GM21447 (cell line): ENCODE results near the gene MRPS27.
A peak's percentile ranks its signal among the peaks of the same experiment; 100 is the strongest.

Experiments
- ATAC-seq: cut with Tn5 transposase; IDR thresholded peaks from one replicate; pipeline ENCODE4 v1.9.1; 2021; ENCODE audit not compliant: unreplicated experiment

The MRPS27 gene

DNA sequence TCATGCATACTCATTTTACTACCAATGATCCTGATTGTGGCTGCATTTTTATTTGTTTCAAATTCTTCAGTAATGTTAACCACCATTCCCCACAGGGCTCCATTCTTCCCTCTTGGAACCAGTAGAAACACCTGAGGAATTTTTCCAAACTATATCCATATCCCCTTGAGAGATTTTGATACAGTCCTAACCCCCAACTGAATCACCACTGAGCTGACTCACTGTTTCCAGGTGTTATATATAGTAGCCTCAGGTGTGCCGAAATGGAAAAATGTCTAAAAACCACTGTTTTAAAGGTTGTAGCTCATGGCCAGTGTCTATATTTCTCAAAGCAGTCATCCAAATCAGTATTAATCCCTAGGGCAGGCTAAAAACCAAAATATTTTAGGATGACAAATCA, 85.2 kb downstream of the MRPS27 start:
- ATAC-seq, result no peak

DNA sequence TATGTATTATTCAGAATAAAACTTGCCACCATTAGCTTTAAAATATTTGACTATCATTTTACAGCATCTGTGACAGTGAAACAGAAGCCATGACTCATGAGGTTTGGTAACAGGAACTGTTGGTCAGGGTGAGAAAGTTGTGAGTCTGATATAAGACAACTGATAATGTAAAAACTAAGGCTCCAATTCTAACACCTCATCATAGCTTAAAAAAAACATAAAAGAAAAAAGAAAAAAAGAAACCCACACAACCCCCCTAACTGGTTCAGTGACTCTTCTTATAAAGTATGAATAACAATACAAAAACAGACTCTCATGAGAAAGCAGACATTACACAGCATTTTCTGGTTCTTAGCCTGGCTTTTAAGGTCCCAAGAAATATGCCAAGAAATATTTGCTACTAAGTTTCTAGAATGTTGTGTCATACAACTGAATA, 85.8 kb downstream of the MRPS27 start:
- ATAC-seq, result peak; percentile 87

- ATAC-seq, result no peak
Observed at GRCh38 chr5:72233835-72234234, 86.2 kb downstream of the MRPS27 start.

GRCh38 chr5:72232838-72233237, 87.2 kb downstream of the MRPS27 start:
- ATAC-seq, result no peak

DNA sequence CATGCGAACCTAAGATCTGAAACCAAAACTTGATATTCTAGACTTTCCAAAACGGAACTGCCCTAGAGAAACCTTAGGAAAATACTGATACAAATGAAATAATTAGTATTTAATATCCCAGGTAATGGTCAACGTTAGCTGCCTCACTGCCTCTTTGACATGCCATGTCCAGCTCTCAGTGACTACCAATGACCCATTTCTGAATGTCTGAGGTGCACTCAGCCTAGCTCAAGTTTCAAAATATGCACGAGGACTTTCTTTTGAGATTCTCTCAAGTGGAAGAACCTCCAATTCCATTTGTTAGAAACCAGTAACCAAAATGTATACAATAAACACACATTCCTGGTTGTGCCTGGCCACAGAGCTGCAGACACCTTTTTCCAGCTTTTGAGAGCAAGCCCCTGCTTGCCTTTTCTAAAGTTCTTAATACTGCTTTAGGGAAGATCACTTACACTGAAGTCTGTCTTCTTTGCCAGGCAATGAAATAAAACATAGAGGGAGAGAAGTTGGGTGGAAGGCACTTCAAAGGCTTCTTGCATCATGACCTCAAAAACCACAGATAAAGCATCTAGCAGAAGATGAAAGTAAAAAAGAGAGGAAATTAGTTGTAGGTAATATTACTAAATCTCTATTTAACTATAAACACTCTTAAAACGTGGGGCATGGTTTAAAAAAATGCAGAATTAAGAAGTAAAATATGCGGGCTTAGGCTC, 87.9 kb downstream of the MRPS27 start:
- no peak for ATAC-seq

DNA sequence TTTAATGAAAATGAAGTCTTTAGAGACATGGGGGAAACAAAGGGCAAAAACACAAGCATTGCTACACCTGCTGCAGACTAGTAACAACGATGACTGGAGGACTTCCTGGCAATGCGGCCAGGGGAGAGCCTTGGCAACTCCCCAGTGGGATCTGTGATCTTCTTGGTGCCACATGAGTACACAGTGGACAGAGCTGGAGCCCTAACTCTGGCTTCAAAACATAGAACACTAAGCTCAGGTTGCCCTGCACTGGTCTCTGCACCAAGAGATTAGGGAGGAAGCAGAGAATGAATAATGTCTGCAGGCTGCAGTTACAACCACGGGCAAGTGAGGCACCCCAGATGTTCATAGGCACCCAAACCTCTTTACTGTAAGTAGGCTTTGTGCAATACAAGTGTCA, 91.1 kb downstream of the MRPS27 start:
- no peak for ATAC-seq

- no peak for ATAC-seq
Observed at GRCh38 chr5:72226950-72227349, 93.1 kb downstream of the MRPS27 start.

DNA sequence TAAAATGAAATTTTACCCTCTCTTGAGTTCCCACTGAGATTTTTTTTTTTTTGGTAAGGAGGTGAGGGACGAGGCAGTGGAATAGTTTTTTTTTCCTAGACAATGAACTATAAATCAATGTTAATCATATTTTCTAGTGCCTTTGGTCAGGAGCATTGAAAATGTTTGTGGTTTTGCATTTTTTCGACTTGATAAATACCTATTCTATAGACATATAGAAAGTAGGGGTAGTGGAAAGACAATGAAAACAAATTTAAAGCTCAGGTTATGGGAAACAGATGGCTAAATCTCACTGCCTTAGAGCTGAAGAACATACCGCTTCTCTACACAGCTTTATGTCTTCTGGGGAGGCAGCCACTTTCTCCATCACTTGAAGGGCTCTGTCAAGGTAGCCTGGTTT, 94.3 kb downstream of the MRPS27 start:
- ATAC-seq, result no peak

DNA sequence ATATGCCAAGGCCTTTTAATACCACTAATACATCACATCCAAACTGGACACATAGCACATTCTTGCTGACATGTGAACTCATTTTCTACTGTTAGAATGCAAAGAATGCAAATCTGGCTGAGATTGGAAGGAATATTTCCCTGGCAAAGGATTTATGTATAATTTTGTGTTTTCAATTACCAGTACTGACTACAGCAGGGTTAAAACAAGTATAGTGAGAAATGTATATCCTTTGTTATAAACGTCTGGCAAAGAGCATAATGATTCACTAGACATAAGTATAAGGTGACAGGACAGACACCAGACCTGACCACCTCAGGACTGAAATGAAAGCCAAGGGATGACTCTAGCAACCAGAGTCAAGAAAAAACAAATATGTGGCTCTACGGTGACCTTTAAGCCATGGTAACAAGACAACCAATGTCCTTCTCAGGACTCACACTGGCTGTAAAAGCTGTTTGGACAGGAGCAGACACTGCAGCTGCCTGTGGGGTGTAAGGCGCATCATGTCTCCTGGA, 95.0 kb downstream of the MRPS27 start:
- no peak for ATAC-seq

GRCh38 chr5:72223371-72223770, 96.7 kb downstream of the MRPS27 start:
- ATAC-seq, result no peak

DNA sequence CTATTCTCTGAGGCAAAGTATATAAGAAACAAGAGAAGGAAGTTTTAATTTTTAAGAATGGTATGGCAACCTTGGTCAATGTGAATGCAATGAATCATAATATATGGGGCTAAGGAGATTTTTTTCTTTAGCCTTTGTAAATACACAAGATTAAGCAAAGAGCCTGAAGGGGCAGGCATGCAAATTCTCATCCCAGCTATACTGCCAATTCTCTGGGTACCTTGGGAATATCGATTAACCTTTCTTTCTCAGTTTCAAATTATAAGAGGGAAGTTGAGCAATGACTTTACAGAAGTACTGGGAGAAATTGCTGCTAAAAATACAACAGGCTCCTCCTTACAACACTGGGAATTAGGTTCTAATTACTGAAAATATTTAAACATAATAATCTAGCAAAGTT, 97.5 kb downstream of the MRPS27 start:
- no peak for ATAC-seq

- ATAC-seq, result no peak
Observed at GRCh38 chr5:72221541-72221940, 98.5 kb downstream of the MRPS27 start.

DNA sequence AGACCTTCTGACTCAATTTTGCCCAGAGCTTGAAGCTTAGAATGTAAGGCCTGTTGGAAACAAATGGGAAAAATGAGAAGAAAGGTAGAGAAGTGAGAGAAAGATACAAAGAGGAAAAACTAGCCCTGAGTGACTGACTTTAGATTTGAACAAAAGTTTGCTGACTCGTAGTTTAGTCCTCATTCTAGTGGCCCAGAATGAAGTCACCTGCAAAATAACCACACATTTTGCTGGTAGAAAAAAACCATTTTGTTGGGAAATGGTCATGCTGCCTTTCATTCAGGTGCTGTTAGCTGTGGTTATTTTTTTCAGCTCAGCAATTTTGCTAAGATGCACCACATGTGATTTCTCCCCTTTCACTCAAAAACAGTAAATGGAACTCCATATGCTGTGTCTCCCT, 98.9 kb downstream of the MRPS27 start:
- no peak for ATAC-seq

- ATAC-seq, result no peak
Observed at GRCh38 chr5:72216756-72217155, 103.3 kb downstream of the MRPS27 start.

GRCh38 chr5:72214168-72214567, 105.9 kb downstream of the MRPS27 start:
- no peak for ATAC-seq

DNA sequence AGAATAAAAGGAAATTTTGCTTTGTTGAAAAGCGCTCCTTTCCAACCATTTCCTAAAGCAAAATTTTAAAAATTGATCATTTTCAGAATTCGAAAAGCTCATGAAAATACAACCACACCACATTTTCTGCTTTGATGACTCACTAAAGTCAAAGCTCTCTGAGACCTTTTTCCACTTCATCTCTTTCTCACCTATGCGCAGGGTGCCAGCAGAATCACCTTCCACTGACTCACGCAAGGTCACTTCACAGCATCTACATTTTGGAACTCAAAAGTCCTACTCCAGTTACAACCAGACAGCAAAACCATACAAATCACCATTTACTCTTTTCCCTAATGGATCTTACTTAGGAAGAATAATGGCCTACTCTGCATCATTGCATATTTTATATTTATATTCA, 106.6 kb downstream of the MRPS27 start:
- no peak for ATAC-seq

DNA sequence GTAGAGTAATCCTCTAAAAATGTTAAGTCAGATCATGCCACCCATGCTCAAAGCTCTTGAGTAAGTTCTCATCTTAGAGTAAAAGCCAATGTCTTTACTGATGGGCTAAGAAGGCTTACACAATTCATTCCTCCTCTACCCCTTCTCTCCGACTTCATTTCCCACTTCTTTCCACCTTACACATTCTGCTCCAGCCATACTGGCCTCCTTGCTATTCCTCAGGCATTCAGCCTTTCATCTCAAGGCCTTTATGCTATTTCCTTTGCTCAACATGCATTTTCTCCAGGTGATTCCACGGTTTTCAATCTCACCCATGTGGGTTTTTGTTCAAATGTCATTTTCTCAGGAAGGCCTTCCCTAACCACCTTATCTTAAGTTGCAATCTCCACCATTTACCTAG, 107.9 kb downstream of the MRPS27 start:
- ATAC-seq, result no peak

DNA sequence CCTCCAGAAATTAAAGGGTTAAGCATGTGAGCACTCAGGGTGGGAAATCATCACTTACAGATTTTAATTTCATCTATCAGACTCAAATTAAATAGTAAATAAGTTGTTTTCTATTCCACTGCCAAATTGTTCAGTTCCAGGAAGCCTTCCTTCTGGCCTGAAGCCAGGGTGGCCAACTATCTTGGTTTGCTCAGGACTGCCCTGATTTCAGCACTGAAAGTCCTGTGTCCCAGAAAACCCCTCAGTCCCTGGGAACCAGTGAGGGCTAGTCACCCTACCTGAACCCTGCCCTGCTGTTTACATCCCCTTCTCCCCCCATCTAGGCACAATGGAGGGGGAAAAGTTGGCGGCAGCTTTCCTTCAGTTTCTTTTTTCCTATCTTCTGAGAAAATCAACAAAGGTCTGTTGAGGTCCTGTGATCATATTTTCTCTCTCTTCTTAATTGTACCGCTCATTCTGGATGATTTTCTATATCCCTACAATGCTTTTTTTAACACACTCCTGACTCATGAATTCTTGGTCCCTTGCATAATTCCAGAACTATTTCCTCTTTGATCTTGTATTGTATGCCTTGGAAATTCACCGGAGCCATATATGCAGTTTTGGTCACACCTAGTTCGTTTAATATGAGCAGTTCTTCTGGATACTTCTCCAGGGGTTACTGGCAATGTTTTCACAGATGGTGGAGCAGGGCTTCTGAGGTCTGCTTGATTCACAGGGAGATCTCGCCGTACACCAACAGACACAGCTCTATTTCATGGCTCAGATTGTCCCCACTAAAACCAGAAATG, 109.0 kb downstream of the MRPS27 start:
- ATAC-seq, result no peak

- ATAC-seq, result no peak
Observed at GRCh38 chr5:72209147-72210115, 110.6 kb downstream of the MRPS27 start.

DNA sequence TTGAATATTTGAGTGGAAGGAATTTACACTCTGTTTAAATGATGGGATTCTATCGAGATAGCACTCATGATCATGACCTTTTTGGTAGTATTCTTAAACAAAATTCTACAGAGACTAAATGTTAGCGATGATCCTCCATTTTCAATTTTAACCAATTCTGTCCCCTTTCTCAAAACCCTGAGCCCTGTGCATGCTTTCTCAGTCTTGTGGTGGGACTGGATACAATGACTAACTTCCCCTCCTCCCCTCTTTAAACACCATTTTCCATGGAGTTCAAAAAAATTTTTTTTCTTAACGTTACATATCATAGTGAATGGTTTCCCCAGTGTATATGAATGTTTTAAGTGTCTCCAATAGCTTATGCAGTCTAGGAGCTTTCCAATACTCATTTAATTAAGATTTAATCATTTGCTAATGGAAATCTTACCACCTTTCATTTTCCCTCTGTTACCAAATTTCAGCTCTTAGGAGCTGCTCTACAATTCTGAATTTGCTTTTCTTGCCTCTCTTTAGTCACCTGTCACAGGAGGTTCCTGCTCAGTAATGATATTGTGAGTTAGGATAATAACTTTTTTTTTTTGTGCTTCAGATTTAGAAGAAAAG, 111.6 kb downstream of the MRPS27 start:
- ATAC-seq, result no peak

- no peak for ATAC-seq
Observed at GRCh38 chr5:72206994-72207393, 113.0 kb downstream of the MRPS27 start.
